Cardiac ventricle fibroblast (primary cell): Measurements from ENCODE around the gene ZMYM1. TPM values are rescaled to one million over a fixed set of nuclear protein-coding genes. Genes with fewer than 3 reads are reported as not detected.

Experiments used
- total RNA-seq: library from RNA; depleted of rRNA; stranded (reverse); fragments of >200 nt; gene quantifications from 2 replicates; pipeline ENCODE4 v1.2.3, GENCODE V29; 2015

The ZMYM1 gene
- 11.2 and 16.8 TPM in 2 replicates for total RNA-seq

DNA sequence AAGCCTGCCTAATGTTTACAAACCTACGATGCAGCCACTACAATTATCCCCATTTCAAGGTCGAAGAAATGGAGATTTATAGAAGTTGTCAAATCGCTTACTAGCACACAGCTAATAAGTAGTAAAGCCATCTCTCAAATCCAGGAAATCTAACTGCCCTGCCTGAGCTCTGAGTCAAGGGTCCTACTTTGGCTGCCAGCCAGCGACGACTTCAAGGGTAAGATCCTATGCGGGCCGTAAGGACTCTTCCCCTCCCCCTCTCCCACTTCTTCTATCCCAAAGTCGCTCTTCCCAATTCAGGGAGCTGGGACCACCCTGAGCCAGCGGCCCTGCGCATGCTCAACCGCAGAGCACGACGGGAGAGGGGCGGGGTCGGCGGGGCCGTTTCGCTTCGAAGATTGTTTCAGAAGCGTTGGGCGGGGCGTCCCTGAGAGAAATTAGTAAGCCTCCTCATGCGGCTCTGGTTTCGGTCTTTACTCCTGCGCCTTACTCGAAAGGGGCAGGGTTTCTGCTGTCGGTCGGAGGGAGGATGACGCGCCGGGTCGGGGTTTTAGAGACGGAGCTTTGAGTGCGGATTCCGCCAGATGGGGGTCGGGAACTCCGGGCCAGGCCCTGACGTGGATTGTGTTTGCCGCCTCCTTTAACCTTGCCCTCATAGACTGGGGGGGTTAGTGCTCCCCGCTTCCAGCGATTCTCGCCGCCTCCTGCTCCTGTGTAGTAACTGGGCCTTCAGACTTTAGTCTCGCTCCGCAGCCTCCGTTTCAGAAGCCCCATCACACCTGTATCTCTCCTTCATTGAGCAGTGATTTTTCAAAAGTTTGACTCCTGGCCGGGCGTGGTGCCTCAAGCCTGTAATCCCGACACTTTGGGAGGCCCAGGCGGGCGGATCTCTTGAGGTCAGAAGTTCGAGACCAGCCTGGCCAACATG, at the start of gene ZMYM1:
TSS of gene ZMYM1 (plus strand) at position 383 of the 928 bp plus-strand sequence. CDS start 14,603 bp downstream, outside the sequence.

Other genes starting within 250 kb of the ZMYM1 start
- gene SMIM12, start 219.6 kb upstream of the ZMYM1 start, total RNA-seq, result 25.4 and 40.6 TPM in 2 replicates
- gene DLGAP3, start 149.7 kb upstream of the ZMYM1 start, total RNA-seq, result 0.12 TPM in 1 of 2 replicates, not detected in the other
- 61.8 and 63.0 TPM in 2 replicates for gene TMEM35B, start 94.0 kb upstream of the ZMYM1 start, total RNA-seq
- 10.4 and 10.7 TPM in 2 replicates for gene ZMYM6, start 47.4 kb upstream of the ZMYM1 start, total RNA-seq
- gene SFPQ, start 113.8 kb downstream of the ZMYM1 start, total RNA-seq, result 69.1 and 78.2 TPM in 2 replicates
- 28.6 and 29.4 TPM in 2 replicates for gene ZMYM4, start 189.3 kb downstream of the ZMYM1 start, total RNA-seq